NCI-H2196 treated with DMSO at 0.1 percent for 48 hours (cell line): ENCODE data around the gene C22orf39.
A peak's percentile ranks its signal among the peaks of the same experiment; 100 is the strongest.
"Not testable (repeated sequence)": the region's sequence is repeated elsewhere in the genome, so short reads cannot be mapped to it uniquely, and the experiment has no call there.

ENCODE experiments used
- DNase-seq: peaks from one replicate; lab custom pipeline; 2025; ENCODE audit not compliant: unreplicated experiment; lab: John Stamatoyannopoulos, UW

Gene C22orf39

DNA sequence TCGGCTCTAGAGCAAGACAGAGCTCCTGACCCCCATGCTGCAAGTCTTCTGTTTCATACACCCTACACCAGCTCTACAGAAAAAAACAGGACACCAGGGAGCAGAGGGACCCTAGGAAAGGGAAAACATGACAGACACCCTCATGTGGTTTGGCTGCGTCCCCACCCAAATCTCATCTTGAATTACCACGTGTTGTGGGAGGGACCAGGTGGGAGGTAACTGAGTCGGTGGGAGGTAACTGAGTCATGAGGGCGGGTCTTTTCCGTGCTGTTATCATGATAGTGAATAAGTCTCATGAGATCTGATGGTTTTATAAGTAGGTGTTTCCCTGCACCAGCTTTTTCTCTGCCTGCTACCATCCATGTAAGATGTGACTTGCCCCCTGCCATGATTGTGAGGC is 6.6 kb upstream of the C22orf39 start:
- DNase-seq = no peak

DNA sequence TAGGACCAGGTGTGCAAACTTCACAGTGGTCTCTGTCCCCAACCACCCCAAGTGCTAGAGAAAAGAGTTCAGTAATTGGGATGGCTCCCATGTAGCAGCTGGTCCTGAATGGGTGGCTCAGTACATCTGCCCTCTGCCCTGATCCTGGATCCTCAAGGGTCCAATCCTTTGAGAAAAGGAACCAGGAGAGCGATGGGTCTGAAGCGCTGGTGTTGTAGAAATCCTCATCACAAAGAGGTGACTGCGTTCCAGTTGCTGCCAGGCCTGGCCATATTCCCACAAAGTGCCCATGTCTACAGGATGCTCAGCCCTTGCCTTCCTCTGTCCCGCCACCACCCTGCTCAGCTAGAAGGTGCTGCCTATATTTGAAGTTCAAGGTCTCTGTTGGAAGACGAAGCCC is 6.2 kb upstream of the C22orf39 start:
- DNase-seq = no peak

DNA sequence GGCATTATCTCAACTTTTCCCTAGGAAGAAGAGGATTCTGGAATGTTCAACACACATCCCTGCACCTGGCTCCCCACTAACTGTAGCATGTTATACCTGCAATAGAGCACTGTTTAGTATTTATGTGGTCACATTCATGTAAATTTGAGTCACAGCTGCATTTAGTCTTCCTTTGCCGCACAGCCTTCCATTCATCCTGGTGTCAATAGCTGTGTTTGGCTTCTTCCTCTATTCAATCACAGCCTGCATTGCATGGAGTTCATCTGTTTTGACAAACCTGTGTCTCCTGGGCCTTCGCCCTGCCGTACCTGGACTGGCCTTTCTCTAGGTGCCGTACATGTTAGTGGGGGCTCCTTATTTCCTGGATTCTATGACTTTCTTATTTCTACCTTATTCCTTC is 4.1 kb upstream of the C22orf39 start:
- DNase-seq = no peak

DNA sequence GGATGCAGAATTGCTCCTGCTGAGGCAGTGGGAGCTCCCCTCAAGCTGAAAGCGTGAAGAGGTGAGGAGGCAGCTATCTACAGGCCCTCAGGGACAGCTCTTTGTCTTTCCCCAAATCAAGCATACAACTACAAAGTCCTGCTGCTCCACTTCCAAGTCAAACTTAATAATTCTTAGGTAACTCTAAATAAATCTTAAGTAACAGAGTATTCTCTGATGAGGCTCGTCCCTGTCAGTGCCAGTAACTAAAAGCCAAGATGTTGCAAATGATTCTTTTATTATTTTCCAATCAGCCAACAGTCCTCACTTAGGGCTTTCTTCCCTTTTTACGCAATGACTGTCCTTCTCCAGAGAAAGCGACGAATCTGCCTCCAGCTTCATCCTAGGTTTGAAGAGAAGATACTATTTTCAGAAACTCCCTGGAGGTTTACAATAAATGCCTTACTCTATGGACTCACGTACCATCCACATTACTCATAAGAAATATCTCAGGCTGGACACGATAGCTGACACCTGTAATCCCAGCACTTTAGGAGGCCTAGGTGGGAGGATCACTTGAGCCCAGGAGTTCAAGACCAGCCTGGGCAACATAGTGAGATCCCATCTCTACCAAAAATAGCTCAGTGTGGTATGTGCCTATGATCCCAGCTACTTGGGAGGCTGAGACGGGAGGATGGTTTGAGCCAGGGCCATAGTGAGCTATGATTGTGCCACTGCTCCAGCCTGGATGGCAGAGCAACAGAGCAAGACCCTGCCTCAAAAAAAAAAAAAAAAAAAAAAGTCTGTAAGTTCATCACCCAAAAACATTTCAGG is 3.1 kb upstream of the C22orf39 start:
- no peak for DNase-seq

DNA sequence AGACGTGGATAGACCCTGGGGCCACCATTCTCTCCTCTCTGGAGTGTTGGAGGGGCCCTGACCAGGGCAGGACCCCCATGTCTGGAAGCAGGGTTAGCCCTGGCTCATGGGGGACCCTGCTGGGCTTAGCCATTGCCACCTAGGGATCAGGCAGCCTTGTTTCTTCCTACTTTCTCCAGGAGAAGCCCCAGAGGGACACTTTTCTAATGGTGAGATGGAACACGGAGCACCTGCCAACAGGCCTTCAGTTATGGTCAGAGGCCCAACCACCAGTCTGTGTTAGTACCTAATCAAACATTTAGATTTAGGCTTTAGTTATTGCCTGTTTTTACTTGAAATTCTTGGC is 1.9 kb upstream of the C22orf39 start:
- DNase-seq = no peak

DNA sequence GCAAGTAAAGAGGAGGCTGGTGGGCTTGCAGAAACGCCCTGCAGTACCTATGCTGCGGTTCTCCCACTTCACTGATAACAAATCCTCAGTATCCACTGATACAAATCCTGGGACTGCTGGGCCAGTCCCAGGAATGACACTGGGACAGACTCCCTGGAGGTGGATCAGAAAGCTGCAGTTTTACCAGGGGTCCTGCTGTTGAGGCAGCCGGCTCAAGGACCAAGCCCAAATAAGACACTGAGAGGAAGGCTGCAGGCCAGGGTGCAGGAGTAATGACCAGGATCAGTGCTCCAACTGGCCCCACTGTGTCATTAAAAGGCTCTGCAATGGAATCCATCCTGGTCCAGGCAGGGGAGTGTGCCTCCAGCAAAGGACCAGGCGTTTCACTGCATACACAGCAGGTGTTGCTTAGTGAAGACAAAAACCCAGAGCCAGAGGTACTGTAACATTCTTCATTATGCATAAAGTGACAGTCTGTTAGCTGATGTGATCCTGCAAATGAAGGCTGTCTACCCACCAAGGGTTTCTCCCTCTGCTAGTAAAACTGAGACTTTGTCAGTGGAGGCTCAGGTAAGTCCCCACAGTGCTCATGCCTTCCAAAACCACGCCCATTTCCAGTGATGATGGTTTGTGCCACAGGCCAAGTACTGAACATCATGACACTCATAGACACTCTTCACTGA is 1.4 kb upstream of the C22orf39 start:
- DNase-seq = no peak

DNA sequence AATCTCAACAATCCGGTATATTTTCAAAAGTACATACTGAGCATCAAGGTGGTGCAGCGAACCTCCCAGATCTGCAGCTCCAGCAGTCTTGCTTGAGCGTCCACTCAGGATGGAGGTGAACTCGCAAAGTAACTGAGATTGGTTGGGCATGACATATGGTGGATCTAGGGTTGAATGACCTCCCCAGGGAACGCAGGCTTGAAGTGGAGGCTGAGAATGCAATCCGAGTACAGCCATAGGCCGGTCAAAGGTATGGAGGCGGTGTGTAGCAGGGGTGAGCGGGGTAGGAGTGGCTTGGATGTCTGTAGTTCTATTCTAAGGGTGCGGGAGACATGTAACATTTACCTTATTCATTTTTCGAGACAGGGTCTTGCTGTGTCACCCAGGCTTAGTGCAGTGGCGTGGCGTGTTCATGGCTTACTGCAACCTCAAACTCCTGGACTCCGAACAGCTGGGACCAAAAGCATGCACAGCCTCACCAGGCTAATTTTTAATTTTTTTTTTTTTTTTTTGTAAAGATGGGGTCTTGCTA is 631 bp upstream of the C22orf39 start:
- DNase-seq = no peak

DNA sequence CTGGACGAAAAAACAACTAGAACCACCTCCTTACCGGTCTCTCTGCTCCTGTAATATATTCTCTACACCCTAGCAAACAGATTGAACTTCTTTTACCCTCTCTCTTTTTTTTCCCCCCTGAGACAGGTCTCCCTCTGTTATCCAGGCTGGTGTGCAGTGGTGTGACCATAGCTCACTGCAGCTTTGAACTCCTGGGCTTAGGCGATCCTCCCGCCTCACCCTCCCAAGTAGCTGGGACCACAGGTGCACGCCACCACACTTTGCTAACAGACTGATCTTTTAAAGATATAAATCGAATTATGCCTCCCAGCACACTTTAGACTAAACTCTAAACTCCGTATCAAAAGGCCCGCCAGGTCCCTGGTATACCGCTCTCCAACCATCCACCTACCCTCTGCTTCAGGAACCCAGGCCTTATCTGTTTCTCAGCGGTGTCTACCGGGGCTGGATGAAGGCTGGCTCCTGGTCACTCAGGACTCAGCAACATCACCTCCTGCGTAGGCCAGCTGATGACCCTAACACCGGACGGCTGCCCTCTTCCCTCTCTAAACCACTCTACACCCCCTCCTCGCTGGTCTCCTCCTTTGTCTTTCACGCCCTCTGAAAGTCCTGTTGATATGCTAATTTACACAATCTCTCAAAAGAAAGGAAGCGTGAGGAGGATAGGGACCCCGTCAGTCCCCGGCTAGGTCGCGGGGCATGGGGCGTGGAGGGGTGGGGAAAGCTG is 745 bp downstream of the C22orf39 start:
- no peak for DNase-seq

DNA sequence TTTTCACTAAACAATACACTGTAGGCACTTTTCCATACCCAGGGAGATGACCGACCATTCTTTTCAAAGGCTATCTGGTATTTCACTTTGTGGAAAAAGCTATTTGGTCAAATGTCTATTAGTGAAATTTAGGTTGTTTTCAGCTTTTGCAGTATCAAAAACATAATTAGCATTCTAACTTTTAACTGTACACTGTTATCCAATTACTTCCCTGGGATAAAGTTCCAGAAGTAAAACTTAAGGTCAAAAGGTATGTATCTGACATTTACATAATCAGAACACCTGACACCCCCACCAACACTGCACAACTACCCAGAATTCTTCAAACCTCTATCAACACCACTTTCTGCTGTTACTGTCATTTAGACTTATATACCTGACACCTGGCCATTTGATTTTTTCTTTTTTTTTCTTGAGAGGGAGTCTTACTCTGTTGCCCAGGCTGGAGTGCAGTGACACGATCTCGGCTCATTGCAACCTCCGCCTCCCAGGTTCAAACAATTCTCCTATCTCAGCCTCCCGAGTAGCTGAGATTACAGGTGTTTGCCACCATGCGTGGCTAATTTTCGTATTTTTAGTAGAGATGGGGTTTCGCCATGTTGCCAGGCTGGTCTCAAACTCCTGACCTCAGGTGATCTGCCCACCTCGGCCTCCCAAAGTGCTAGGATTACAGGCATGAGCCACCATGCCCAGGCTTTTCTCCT is 2.1 kb downstream of the C22orf39 start:
- not testable (repeated sequence) for DNase-seq

DNA sequence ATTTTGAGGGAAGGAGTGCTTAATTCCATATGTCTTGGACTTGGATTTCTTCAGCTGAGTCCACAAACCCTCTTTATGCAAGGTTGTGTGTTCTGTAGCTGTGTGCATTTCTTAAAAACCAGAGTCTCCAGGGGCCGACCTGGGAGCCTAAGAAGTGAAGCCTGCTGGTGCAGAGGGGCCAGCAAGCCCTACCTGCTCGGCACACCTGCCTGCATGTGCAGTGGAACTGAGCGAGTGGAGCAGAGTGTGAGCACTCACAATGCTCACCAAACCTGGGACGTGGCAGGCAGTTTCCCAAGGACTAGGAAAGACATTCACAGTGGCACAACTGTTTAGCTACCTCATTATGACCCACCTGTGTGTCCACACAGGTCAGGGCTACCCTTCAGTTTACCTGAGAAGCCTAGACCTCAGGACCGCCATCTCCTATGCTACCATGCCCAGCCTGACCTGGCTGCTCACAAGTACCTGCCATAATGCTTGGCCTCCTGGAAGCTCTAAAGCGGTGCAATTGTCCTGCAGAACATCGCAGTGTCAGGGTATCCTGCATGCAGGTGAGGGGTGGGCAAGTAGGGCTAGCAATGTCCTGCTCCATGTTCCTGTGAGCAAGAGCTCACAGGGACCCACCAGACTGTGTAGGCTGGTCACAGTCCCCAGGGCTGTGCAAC is 3.8 kb downstream of the C22orf39 start:
- no peak for DNase-seq

DNA sequence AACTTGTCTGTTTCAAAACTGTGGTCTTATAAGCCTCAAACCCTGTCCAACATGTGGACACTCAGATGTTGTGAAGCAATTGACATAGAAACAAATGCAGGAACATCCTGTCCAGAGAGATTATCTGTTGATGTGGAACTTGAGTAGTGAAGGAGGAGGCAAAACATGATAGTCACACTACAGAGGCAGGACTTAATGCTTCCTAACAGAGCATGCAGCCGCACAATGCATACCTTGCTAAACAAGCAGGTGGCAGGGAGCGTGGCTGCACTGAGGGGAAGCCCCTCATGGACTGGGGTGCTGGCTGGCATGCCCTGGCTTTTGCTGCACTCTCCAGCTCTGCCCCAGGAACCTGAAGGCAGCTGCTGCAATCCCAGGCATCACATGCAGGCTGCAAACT is 5.3 kb downstream of the C22orf39 start:
- DNase-seq = no peak

DNA sequence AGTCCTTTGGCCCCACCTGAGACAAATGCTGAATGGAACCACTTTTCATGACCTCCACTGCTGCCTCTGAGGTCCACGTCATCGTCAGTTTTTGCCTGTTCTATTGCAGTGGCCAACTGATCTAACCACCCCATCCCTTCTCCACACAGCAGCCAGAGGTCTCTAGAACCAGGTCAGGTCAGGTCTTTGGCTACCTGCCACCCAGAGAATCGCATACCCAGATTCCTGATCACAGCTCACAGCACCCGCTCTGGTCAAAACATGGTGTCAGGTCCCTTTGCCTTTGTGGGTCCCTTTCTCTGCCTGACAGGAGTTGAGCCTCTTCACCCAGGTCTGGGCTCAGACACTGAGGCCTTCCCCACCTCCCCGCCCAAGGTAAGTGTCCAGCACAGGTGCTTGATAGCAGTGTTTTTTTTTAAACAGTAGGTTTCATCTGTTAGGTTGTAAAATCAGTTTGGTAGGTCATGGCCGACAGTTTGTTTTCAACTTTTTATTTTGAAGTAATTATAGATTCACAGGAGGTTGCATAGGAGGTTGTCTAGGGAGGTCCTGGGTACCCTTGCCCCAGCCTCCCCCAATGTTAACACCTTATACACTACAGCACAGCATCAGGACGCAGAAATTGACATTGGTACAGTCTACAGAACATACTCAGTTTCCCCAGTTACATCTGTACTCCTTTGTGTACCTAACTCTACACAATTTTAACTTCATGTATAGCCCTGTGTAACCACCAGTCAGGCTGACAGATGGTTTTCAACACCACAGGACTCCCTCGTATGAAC is 6.9 kb downstream of the C22orf39 start:
- DNase-seq = no peak

DNA sequence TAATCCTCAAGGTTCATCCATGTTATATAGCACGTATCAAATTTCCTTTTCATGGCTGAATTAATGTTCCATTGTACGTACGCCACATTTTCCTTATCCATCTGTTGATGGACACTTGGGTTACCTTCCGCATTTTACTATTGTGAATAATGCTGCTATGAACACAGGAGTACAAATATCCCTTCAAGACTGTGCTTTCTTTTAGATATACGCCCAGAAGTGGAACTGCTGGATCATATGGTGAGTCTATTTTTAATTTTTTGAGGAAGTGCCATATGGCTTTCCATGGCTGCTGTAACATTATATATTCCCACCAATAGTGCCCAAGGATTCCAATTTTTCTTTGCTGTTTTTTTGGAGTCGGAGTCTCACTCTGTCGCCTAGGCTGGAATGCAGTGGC is 9.2 kb downstream of the C22orf39 start:
- no peak for DNase-seq

DNA sequence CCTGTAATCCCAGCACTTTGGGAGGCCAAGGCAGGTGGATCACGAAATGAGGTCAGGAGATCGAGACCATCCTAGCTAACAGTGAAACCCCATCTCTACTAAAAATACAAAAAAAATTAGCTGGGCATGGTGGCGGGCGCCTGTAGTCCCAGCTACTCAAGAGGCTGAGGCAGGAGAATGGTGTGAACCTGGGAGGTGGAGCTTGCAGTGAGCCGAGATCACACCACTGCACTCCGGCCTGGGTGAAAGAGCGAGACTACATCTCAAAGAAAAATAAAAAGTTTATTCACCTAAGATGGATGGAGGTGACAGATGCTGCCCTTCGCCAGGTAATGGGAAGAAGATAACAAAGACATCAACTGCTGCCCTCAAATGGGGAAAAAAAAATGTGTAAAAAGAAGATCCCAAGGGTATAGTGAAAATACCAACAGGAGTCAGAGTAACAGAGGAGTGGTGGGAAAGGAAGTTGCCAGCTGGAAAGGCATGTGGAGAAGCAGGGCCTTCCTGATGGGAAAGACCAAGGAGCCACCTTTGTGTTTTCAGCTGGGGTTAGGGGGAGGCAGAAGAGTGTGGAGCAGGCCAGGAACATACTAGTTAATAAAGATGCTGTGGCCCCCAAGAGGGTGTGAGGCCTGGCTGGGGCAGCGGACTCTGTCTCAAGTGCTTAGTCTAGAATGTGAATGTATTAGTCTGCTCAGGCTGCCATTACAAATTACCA is 10.9 kb downstream of the C22orf39 start:
- not testable (repeated sequence) for DNase-seq

DNA sequence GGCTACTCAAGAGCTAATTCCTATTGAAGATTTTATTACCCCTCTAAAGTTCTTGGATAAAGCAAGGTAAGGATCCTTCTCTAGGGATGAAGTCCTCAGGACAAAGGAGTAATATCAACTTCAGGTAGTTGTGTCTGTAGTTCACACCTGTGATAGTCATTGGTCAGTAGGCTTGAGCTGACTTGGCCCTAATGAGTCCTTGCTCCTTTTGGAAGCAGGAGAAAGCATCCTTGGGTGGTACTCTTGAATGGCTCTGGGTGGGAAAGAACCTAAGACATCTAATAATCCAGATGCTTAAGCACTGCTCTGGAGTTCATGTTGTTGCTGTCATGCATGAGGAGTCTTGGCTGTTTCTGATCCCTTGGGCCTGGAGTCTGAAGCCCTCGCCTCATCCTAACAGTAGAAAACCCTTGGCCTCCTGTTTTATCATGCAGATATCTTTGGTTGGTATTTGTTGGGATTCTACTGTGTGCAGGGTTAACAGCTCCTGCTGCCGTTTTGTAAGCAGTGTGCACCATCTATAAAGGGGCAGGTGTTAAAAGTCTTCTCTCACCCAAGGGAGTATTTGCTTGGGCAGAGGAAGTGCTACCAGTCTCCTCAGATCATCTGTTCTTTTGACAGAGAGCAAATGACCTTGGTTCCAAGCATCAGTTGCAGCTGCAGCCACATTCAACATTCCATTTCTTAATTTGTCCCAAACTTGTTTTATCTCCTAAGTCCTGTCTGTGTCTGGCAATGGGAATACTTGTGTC is 12.5 kb downstream of the C22orf39 start:
- DNase-seq = no peak

DNA sequence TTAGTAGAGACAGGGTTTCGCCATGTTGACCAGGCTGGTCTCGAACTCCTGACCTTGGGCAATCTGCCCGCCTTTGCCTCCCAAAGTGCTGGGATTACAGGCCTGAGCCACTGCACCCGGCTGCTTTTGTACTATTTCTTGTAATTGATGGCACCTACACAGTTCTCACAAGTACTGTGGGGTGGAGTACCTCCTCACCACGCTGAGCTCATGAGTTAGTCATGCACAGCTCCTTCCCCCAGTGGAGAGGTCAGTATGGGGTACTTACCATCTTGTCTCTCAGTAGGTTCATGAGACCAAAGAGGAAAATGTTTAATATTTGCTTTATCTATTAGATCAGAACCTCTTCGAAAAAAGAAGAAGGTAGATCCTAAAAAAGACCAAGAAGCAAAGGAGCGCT is 13.1 kb downstream of the C22orf39 start:
- DNase-seq = no peak

DNA sequence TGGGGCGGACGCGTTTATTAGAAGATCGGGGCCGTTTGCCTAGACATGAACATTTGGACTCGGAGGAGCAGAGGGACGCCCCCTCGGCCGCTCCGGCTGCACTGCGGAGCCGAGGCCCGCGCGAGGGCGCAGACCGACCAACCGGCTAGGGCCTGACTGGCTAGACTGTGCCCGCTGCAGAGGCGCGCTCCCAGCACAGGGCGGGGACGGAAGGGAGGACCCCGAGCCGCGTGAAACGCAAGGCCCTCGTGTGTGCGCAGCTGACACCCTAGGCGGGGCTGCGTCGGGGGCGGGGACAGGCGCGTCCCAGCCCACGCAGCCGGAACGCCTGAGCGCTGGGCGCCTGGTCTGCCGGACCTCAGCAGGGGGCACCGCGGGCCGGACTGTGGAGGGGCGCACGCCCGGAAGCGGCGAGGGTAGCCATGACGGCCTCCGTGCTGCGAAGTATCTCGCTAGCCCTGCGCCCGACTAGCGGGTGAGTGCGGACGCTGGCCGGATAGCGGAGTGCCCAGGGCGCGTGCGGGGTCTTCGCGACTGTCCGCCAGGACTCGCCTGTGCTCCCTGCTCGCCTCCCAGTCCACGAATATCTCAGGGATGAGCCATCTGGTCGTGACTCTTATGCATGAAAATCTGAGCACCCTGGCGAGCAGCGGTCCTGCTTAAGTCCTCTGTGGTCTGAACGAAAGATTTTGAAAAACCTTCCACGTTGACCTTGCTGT is 15.2 kb downstream of the C22orf39 start, which contains the start of gene MRPL40:
Gene MRPL40 (plus strand): TSS at position 413 of the 719 bp plus-strand sequence. CDS start 10 bp downstream, at position 423.
- DNase-seq = peak; percentile 59

DNA sequence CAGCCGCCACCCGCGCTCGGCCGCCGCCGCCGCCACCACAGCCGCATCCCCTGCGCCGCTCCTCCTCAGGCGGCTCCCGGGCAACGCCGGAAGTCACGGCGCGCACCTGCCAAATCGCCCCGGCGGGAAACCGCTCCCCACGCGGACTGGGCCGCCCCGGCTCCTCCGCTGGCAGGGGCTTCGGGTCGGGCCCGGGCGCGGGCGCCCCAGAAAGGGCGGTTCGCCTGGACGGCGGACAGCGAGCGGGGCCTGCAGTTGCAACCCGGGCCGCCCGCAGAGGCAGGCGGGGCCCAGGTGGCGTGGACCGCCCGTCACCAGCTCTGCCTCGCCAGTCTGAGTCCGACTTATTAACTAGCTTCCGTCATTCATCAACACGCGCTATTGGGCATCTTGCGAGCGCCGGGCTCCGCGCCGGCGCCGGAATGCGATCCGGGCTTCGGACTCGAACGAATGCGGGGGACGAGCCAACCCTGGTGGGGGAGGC is 15.8 kb downstream of the C22orf39 start, which contains the start of gene HIRA:
Gene HIRA (minus strand): TSS at position 85 of the 484 bp plus-strand sequence. CDS start 257 bp downstream, outside the sequence.
- DNase-seq = no peak
